Measurements from ENCODE around the gene HERPUD1.

Gene HERPUD1

GRCh38 chr16:56898847-56899246 lies 33.1 kb upstream of the HERPUD1 start:
- no peak for TF ChIP-seq FOXM1 (IDR thresholded peaks at IDR 0.05; ENCODE audit: borderline replicate concordance, low read depth)
- no peak for TF ChIP-seq RAD21 (IDR thresholded peaks at IDR 0.05; ENCODE audit: low read depth)
- TF ChIP-seq NFIC (IDR thresholded peaks at IDR 0.05), result no peak
- TF ChIP-seq EP300 (IDR thresholded peaks at IDR 0.05; ENCODE audit: borderline replicate concordance), result no peak
- TF ChIP-seq, protein P1, sequence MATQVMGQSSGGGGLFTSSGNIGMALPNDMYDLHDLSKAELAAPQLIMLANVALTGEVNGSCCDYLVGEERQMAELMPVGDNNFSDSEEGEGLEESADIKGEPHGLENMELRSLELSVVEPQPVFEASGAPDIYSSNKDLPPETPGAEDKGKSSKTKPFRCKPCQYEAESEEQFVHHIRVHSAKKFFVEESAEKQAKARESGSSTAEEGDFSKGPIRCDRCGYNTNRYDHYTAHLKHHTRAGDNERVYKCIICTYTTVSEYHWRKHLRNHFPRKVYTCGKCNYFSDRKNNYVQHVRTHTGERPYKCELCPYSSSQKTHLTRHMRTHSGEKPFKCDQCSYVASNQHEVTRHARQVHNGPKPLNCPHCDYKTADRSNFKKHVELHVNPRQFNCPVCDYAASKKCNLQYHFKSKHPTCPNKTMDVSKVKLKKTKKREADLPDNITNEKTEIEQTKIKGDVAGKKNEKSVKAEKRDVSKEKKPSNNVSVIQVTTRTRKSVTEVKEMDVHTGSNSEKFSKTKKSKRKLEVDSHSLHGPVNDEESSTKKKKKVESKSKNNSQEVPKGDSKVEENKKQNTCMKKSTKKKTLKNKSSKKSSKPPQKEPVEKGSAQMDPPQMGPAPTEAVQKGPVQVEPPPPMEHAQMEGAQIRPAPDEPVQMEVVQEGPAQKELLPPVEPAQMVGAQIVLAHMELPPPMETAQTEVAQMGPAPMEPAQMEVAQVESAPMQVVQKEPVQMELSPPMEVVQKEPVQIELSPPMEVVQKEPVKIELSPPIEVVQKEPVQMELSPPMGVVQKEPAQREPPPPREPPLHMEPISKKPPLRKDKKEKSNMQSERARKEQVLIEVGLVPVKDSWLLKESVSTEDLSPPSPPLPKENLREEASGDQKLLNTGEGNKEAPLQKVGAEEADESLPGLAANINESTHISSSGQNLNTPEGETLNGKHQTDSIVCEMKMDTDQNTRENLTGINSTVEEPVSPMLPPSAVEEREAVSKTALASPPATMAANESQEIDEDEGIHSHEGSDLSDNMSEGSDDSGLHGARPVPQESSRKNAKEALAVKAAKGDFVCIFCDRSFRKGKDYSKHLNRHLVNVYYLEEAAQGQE (IDR thresholded peaks at IDR 0.05; ENCODE audit: low read depth), result no peak
- TF ChIP-seq USF1 (IDR thresholded peaks at IDR 0.05), result no peak
- no peak for TF ChIP-seq TAF1 (IDR thresholded peaks at IDR 0.05; ENCODE audit: low read depth)
- TF ChIP-seq ZBTB7A (IDR thresholded peaks at IDR 0.05; ENCODE audit: low read depth), result no peak
- TF ChIP-seq EGR1 (IDR thresholded peaks at IDR 0.05), result no peak
- TF ChIP-seq YY1 (IDR thresholded peaks at IDR 0.05; ENCODE audit: low read depth), result no peak
- TF ChIP-seq TEAD4 (IDR thresholded peaks at IDR 0.05), result no peak
- no peak for TF ChIP-seq CREB1 (IDR thresholded peaks at IDR 0.05; ENCODE audit: low read depth)

- TF ChIP-seq TAF1 (IDR thresholded peaks at IDR 0.05; ENCODE audit: low read depth) (no peak), TCF12 (IDR thresholded peaks at IDR 0.05; ENCODE audit: low read depth) (no peak), USF1 (IDR thresholded peaks at IDR 0.05) (no peak), YY1 (IDR thresholded peaks at IDR 0.05; ENCODE audit: low read depth) (no peak), EGR1 (IDR thresholded peaks at IDR 0.05) (no peak), MAX (IDR thresholded peaks at IDR 0.05) (no peak), RAD21 (IDR thresholded peaks at IDR 0.05; ENCODE audit: low read depth) (no peak)
These were observed 28.1 kb upstream of the HERPUD1 start for GRCh38 chr16:56903866-56904265.

GRCh38 chr16:56907401-56907800 lies 24.5 kb upstream of the HERPUD1 start:
- TF ChIP-seq FOXM1 (IDR thresholded peaks at IDR 0.05; ENCODE audit: borderline replicate concordance, low read depth), result no peak
- TF ChIP-seq TEAD4 (IDR thresholded peaks at IDR 0.05), result no peak
- no peak for TF ChIP-seq NFIC (IDR thresholded peaks at IDR 0.05)
- TF ChIP-seq, protein P1 (IDR thresholded peaks at IDR 0.05; ENCODE audit: low read depth), result no peak
- TF ChIP-seq TAF1 (IDR thresholded peaks at IDR 0.05; ENCODE audit: low read depth), result no peak
- no peak for TF ChIP-seq MAX (IDR thresholded peaks at IDR 0.05)
- TF ChIP-seq RAD21 (IDR thresholded peaks at IDR 0.05; ENCODE audit: low read depth), result no peak
- no peak for TF ChIP-seq ZBTB7A (IDR thresholded peaks at IDR 0.05; ENCODE audit: low read depth)
- no peak for TF ChIP-seq CREB1 (IDR thresholded peaks at IDR 0.05; ENCODE audit: low read depth)
- TF ChIP-seq EGR1 (IDR thresholded peaks at IDR 0.05), result no peak
- TF ChIP-seq TCF12 (IDR thresholded peaks at IDR 0.05; ENCODE audit: low read depth), result no peak
- TF ChIP-seq CEBPB (IDR thresholded peaks at IDR 0.05), result no peak
- no peak for TF ChIP-seq EP300 (IDR thresholded peaks at IDR 0.05; ENCODE audit: borderline replicate concordance)
- no peak for TF ChIP-seq USF1 (IDR thresholded peaks at IDR 0.05)
- no peak for TF ChIP-seq YY1 (IDR thresholded peaks at IDR 0.05; ENCODE audit: low read depth)

- TF ChIP-seq USF1 (IDR thresholded peaks at IDR 0.05) (no peak), RAD21 (IDR thresholded peaks at IDR 0.05; ENCODE audit: low read depth) (no peak), NFIC (IDR thresholded peaks at IDR 0.05) (no peak), TAF1 (IDR thresholded peaks at IDR 0.05; ENCODE audit: low read depth) (no peak), EP300 (IDR thresholded peaks at IDR 0.05; ENCODE audit: borderline replicate concordance) (no peak), YY1 (IDR thresholded peaks at IDR 0.05; ENCODE audit: low read depth) (no peak), MAX (IDR thresholded peaks at IDR 0.05) (no peak), CREB1 (IDR thresholded peaks at IDR 0.05; ENCODE audit: low read depth) (no peak), CEBPB (IDR thresholded peaks at IDR 0.05) (no peak), TEAD4 (IDR thresholded peaks at IDR 0.05) (no peak), TCF12 (IDR thresholded peaks at IDR 0.05; ENCODE audit: low read depth) (no peak), EGR1 (IDR thresholded peaks at IDR 0.05) (no peak), ZBTB7A (IDR thresholded peaks at IDR 0.05; ENCODE audit: low read depth) (no peak), FOXM1 (IDR thresholded peaks at IDR 0.05; ENCODE audit: borderline replicate concordance, low read depth) (no peak)
- TF ChIP-seq, protein P1 (IDR thresholded peaks at IDR 0.05; ENCODE audit: low read depth), result no peak
These were observed 22.4 kb upstream of the HERPUD1 start for GRCh38 chr16:56909527-56909979.
